ENCODE data around the gene PIP5KL1. TPM values are rescaled to one million over a fixed set of nuclear protein-coding genes. Genes with fewer than 3 reads are reported as not detected.

Gene PIP5KL1
- total RNA-seq, 2 experiments from 2014 or later = 0.95 to 4.4 TPM

GRCh38 chr9:127976498-127976897, 45.9 kb upstream of the PIP5KL1 start:
- BruUV-seq (replicated peaks) = no TSS peak
- Histone ChIP-seq H3K27ac (ENCODE audit: low read depth, low read length, poor library complexity, severe bottlenecking) (peak overlapping the region; percentile 65), H3K4me2 (ENCODE audit: low read length) (peak overlapping the region; percentile 84), H3K9me3 (ENCODE audit: low read length) (no peaks in the 10 kb centered on the region), H2AFZ (ENCODE audit: low read length) (no peak overlapping the region), H3K79me2 (ENCODE audit: insufficient read depth, low read depth, low read length) (peaks cover 91% of the 10 kb centered on the region), H3K36me3 (ENCODE audit: insufficient read depth, low read length) (peaks cover 56% of the 10 kb centered on the region), H4K20me1 (ENCODE audit: insufficient read depth, low read length) (peaks cover 39% of the 10 kb centered on the region; the same call in 1 of the 2 replicates), H3K9me2 (ENCODE audit: insufficient read depth, low read length) (no peaks in the 10 kb centered on the region), H3K4me1 (ENCODE audit: insufficient read depth, low read length, poor library complexity, severe bottlenecking) (peaks cover 68% of the 10 kb centered on the region), H3K4me3 (ENCODE audit: low read depth, low read length, poor library complexity, severe bottlenecking) (peak overlapping the region; percentile 80)
- CTCF ChIA-PET (ENCODE audit: unreplicated experiment) = no interaction called here
- TF ChIP-seq CTCF (conservative IDR thresholded peaks at IDR 0.05; ENCODE audit: low read length) (no peak), EZH2phosphoT487 (IDR thresholded peaks at IDR 0.05; ENCODE audit: borderline replicate concordance, low read depth, low read length) (no peak)
- intact Hi-C loops (cut with micrococcal nuclease; ENCODE audit: unreplicated experiment) = no loop called here
- POLR2A ChIA-PET = interaction anchor here (0.9 to 1.4 kb wide), 4 partner anchors 9 to 58 kb away, joined by 3 to 7 read pairs (median 4); no protein-coding TSS in a partner anchor
- DNase-seq (ENCODE audit: low spot score) = no peak

DNA sequence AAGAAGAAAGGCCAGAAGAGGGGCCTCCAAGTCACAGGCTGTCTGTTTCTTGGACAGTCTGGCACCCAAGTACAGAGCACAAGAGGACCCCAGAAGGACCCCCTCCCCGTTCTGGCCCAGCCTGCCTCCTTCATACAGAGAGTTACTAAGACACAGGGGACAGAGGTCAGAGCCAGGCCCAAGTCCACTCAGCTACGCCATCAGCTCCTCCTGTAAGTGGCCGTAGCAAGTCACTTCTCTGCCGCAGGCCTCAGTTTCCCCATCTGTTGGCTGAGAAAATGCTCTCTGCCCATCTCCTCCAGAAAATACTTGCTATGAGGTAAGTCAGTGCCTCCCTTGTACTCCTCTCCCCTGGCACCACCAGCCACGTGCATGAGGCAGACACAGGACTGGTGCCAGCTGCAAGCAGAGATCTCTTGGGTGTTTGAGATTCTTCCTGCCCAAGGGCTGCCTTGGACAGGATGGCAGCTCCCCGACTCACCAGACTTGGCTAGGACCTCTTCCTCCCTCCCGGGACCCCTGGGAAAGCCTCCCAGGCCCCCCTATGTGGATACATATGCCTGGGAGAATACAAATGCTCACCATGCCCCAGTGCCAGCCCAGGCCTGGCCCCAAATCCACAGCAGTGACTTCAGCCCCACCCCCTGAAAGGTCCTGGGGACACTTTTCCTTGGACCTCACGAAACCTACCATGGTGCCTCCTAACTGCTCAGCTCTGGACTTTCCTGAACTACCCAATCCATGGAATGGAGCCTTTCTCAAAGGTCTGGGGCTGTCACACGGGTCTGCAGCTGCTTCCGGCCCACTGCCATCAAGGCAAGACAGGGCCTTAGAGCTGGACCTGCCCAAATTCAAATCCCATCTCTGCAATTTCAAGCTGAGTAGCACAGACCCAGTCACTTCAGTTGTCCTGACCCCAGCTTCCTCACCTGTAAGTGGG, 45.1 kb upstream of the PIP5KL1 start:
- H4K20me1 ChIP-seq (ENCODE audit: insufficient read depth, low read length) = peaks cover 39% of the 10 kb centered on the region; the same call in 1 of the 2 replicates
- TF ChIP-seq EZH2phosphoT487 (IDR thresholded peaks at IDR 0.05; ENCODE audit: borderline replicate concordance, low read depth, low read length) = no peak
- TF ChIP-seq CTCF (conservative IDR thresholded peaks at IDR 0.05; ENCODE audit: low read length) = no peak
- no peaks in the 10 kb centered on the region for H3K9me3 ChIP-seq (ENCODE audit: low read length)
- H3K9me2 ChIP-seq (ENCODE audit: insufficient read depth, low read length) = no peaks in the 10 kb centered on the region
- intact Hi-C loops (cut with micrococcal nuclease; ENCODE audit: unreplicated experiment) = no loop called here
- peaks cover 90% of the 10 kb centered on the region for H3K79me2 ChIP-seq (ENCODE audit: insufficient read depth, low read depth, low read length)
- no peak for DNase-seq (ENCODE audit: low spot score)
- BruUV-seq (replicated peaks) = no TSS peak
- no peak overlapping the region for H2AFZ ChIP-seq (ENCODE audit: low read length)
- ChIA-PET POLR2A (interaction anchor here (0.5 to 1.2 kb wide), 4 partner anchors 10 to 51 kb away, joined by 3 to 7 read pairs (median 3); no protein-coding TSS in a partner anchor), CTCF (ENCODE audit: unreplicated experiment) (interaction anchor here (1.6 kb wide), 1 partner anchor 20 kb away, joined by 5 read pairs; no protein-coding TSS in a partner anchor)
- H3K4me2 ChIP-seq (ENCODE audit: low read length) = peak overlapping the region; percentile 84
- peaks cover 73% of the 10 kb centered on the region for H3K4me1 ChIP-seq (ENCODE audit: insufficient read depth, low read length, poor library complexity, severe bottlenecking)
- peaks cover 56% of the 10 kb centered on the region for H3K36me3 ChIP-seq (ENCODE audit: insufficient read depth, low read length)
- H3K27ac ChIP-seq (ENCODE audit: low read depth, low read length, poor library complexity, severe bottlenecking) = peak overlapping the region; percentile 95
- peak overlapping the region; percentile 80 for H3K4me3 ChIP-seq (ENCODE audit: low read depth, low read length, poor library complexity, severe bottlenecking)

Data from OCI-LY7 (cell line).